ENCODE data around the gene CELA3B. TPM values are rescaled to one million over a fixed set of nuclear protein-coding genes. Genes with fewer than 3 reads are reported as not detected.

CELA3B gene, protein sequence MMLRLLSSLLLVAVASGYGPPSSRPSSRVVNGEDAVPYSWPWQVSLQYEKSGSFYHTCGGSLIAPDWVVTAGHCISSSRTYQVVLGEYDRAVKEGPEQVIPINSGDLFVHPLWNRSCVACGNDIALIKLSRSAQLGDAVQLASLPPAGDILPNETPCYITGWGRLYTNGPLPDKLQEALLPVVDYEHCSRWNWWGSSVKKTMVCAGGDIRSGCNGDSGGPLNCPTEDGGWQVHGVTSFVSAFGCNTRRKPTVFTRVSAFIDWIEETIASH
- total RNA-seq, result not detected in 2 replicates

DNA sequence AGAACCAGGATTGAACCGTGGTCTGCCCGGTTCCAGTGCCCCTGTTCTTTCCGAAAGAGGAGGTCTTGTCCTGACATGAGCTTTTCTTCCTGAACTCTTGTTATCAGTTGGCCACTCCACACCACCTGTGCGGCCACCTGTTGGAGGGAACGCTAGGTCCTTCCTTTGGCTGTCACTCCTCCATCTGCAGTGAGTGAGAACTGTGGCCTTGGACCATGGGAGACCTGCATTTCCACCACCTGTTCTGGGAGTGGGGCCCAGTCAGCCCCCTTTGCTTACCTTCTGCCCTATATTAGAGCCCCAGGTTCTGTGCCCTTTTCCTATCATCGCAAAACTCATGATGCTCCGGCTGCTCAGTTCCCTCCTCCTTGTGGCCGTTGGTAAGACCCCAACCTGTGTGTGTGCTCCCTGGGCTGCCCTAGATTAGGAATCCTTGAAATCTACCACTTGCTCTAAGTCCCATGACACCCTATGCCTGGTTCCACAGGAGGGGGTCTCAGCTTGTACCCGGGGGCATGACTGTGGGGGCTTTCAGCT lies at the start of gene CELA3B:
Gene CELA3B (plus strand): TSS at position 320 of the 537 bp plus-strand sequence. CDS start 18 bp downstream, at position 338.

DNA sequence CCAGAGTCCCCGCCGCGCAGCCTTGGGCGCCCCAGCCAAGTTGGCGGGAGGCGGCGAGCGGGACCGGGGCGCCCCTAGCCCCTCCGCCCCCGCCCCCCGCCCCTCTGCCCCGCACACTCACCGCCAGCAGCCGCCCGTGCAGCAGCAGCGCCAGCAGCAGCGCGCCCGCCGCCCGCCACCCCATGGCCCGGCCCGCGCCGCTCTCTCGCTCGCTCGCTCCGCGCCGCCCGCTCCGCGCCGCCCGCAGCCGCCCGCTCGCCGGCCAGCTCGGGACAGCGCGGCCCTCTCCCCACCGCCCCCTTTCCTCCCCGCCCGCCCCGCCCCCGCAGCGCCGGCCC lies 39.8 kb upstream of the CELA3B start, which contains the start of gene HSPG2:
Gene HSPG2 (minus strand): TSS at position 277 of the 338 bp plus-strand sequence. CDS start 93 bp downstream, at position 184.

DNA sequence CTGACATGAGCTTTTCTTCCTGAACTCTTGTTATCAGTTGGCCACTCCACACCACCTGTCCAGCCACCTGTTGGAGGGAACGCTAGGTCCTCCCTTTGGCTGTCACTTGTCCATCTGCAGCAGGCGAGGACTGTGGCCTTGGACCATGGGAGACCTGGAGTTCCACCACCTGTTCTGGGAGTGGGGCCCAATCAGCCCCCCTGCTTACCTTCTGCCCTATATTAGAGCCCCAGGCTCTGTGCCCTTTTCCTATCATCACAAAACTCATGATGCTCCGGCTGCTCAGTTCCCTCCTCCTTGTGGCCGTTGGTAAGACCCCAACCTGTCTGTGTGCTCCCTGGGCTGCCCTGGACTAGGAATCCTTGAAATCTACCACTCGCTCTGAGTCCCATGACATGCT lies 24.6 kb downstream of the CELA3B start, which contains the start of gene CELA3A:
Gene CELA3A (plus strand): TSS at position 249 of the 400 bp plus-strand sequence. CDS start 18 bp downstream, at position 267.

Other genes with a start within 250 kb of the CELA3B start
- 38.2 and 57.3 TPM in 2 replicates for gene USP48, start 193.9 kb upstream of the CELA3B start, total RNA-seq
- 0.29 TPM in 1 of 2 replicates, not detected in the other for gene LDLRAD2, start 164.8 kb upstream of the CELA3B start, total RNA-seq
- 175 and 345 TPM in 2 replicates for gene HSPG2, start 39.7 kb upstream of the CELA3B start, total RNA-seq
- not detected in 2 replicates for gene CELA3A, start 24.6 kb downstream of the CELA3B start, total RNA-seq
- gene CDC42, start 75.7 kb downstream of the CELA3B start, total RNA-seq, result 372 and 518 TPM in 2 replicates
- gene WNT4, start 166.1 kb downstream of the CELA3B start, total RNA-seq, result not detected in 2 replicates

Data from smooth muscle cell of trachea (primary cell).